HG03521 (cell line): Measurements from ENCODE around the gene NEDD9.

Experiments
- ATAC-seq: cut with Tn5 transposase; IDR thresholded peaks from one replicate; pipeline ENCODE4 v1.9.1; 2021; ENCODE audit warnings: mild to moderate bottlenecking, moderate library complexity; ENCODE audit not compliant: unreplicated experiment

The NEDD9 gene

GRCh38 chr6:11185204-11185842 lies 47.1 kb downstream of the NEDD9 start:
- no peak for ATAC-seq

DNA sequence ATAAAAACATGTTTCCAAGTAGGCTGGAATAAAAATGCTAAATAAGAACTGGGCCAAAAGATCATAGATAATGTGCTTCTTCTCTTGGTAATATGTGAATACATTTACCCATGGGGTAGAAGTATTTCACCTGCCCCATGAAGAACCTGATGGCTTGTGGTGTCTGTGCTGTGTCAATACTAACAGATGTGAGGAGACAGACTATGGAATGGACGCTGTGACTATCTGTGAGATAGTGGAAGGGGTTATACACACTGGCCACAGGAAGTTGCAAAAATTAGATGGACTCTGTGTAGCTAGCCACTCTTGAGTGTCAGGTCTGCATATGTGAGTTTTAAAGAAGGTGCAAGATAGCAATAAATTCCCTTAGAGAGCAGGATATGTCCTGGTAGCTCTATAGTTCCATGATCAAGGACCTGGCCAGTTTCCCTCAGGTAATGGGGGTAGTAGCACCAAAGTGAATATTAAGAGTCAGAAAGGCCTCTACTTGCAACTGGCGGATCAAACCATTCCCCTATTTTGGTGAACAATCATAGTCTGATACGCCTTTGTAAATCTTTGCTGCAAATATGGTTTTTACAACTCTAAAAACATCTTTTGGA lies 48.6 kb downstream of the NEDD9 start:
- ATAC-seq, result no peak

DNA sequence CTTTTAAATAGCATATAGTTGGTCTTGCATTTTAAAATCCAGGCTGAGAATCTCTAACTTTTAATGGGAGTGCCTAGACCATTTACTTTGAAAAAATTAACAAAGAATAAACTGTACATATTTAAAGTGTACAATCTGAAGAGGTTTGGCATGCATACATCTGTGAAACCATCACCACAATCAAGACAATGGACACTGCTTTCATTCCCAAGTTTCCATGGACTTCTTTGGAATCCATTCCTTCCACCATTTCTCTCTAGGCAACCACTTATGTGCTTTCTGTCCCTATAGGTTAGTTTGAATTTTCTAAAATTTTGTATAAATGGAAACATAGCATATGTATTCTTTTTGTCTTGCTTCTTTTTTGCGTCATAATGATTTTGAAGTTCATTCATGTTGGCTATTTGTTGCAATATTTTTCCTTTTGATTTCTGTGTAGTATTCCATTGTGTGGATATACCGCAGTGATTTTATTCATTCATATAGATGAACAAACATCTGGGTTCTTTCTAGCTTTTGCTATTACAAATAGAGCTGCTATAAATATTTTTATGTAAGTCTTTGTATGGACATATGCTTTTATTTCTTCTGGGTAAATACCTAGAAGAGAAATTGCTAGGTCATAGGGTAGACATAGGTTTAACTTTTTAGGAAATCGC lies 50.9 kb downstream of the NEDD9 start:
- no peak for ATAC-seq

GRCh38 chr6:11179419-11180202 lies 52.9 kb downstream of the NEDD9 start:
- ATAC-seq, result no peak

DNA sequence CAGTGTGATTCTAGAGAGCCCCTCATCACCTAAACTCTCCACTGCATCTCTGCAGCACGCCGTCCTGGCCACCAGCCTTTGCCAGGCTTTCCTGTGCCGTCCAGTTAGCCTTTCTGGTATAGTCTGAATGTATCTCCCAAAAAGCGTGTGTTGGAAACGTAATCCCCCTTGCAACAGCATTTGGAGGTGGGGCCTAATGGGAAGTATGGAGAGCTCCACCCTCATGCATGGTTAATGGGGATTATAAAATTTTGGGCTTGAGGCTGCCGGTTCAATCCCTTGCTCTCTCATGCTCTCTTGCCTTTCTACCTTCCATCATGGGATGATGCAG lies 53.4 kb downstream of the NEDD9 start:
- ATAC-seq, result no peak

DNA sequence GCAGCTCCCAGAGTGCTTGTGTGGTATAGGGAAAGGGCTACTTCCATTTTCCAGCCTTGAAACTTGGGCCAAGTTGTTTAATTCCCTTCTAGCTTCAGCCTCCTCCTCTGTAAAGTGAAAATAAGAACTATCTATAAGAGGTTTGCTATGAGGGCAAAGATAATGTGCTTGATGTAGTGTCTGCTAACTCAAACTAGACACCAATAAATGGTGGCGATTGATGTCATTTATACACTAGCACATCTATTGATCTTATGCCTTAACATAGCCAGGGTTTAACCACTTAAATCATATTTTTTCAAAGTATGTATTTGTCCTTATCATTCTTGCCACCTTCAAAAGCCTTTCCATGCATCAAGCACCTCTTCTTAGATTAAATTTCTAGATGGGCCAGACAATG lies 55.2 kb downstream of the NEDD9 start:
- ATAC-seq, result no peak

DNA sequence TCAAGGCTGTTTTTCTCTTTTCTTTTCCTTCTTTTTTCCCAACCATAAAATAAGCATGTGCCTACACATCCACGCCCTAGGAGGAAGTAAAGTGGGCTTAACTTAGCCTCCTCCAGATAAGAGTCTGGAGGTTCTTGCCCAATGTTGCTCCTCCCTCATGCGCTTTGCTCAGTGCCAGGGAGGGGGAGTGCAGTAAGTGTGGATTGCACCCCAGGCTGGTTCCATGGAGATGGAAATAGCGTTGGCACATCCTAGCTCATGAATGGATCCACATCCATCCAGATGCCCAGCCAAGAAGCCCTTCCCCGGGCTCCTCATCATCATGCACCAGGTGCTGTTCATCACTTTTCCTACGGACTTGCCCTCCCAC lies 58.2 kb downstream of the NEDD9 start:
- no peak for ATAC-seq

- no peak for ATAC-seq
These were observed 59.8 kb downstream of the NEDD9 start for GRCh38 chr6:11172501-11173327.

GRCh38 chr6:11171952-11172351 lies 60.5 kb downstream of the NEDD9 start:
- ATAC-seq, result no peak

- no peak for ATAC-seq
These were observed 64.3 kb downstream of the NEDD9 start for GRCh38 chr6:11168091-11168635.

DNA sequence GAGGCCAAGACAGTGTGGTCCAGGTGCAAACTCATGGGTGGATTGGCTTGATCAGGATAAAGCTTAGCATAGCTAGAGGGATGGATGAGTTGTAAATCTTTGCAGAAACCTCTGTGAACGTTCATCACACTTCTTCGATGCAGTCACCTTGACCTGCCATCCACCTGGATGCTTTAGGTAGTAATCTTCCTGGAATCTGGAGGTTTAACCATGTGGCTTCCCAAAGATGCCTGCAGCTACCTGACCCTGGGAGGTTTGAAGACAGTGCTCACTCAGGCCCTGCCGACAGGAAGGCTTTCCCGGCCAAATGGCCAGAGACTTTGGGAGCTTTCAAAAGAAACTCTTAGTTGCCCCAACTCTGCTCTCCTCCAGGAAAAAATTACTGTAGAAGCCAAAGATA lies 65.5 kb downstream of the NEDD9 start:
- ATAC-seq, result no peak

- no peak for ATAC-seq
These were observed 67.5 kb downstream of the NEDD9 start for GRCh38 chr6:11164717-11165646.

DNA sequence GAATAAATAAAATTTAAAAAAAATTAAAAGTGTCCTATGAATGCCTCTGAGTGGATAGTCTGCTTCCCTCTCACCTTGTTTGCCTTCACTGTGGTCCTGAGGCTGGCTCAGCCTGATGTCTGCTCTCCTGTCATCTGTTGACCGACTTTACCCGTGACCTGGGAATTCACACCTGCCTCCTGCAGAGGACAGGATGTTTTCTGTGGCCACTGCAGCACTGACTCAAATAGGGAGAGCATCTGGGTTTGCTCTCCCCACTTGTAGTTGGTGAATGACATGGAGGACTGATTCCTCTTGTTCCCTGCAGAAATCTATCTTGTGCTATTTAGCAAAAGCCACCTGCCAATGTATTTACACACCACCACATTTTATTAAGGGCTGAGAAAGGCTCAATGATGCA lies 68.5 kb downstream of the NEDD9 start:
- no peak for ATAC-seq

DNA sequence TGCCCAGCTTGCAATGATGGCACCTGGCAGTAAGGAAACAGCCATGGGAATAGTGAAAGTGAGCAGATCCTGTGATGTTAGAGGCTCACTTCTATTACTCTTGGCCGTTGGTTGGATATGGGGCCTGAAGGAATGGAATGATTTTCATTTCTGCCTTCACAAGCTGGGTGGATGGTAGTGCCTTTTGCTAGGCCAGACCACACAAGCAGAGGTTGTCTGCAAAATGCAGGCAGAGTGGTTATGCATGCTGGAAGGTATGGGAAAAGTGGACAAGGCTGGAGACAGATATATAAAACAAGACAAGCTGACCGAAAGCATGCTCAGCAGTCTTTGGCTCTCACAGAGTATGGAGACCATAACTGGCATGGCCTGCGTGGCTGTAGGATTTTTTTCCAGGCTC lies 70.2 kb downstream of the NEDD9 start:
- no peak for ATAC-seq

GRCh38 chr6:11161031-11161956 lies 71.2 kb downstream of the NEDD9 start:
- no peak for ATAC-seq

- ATAC-seq, result no peak
These were observed 72.3 kb downstream of the NEDD9 start for GRCh38 chr6:11160199-11160598.

- ATAC-seq, result no peak
These were observed 76.9 kb downstream of the NEDD9 start for GRCh38 chr6:11155589-11155988.

DNA sequence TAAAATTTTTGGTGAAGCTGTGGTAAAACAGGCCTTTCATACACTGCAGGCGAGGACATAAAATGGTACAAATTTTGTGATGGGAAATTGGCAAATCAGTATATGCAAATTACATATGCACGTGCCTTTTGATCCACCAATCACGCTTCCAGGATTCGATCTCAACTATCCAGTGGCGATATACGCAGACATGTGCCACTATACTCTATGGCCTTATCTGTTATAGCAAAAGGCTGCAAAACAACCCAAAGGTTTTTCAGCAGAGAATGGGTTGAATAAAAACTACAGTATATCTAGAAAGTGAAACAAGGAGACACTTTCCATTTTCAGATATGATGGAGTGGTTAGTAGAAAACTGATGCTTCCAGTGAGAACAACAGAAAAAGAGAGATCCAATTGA lies 79.0 kb downstream of the NEDD9 start:
- ATAC-seq, result no peak

- ATAC-seq, result no peak
These were observed 79.9 kb downstream of the NEDD9 start for GRCh38 chr6:11152581-11152980.
